Vagina (tissue), 2 donors: ENCODE results near the gene CBX8.

Source experiments
- POLR2AphosphoS5 ChIP-seq, 2 donors: sonication (generic); formaldehyde crosslinking; IDR thresholded peaks; one replicate each; pipeline ENCODE4 v1.9.0; 2017; ENCODE audit warnings: antibody characterized with exemption in 2 of 2, mild to moderate bottlenecking in 2 of 2, low read depth in 1 of 2; ENCODE audit not compliant: insufficient read depth in 1 of 2
- TF ChIP-seq, protein P1 (sequence below), 3 experiments: fragments of 450-650 bp in 2 of 3; fragments of 200-600 bp in 1 of 3; sonication (generic) in 1 of 3; IDR thresholded peaks; one replicate each; pipeline ENCODE4 v1.5.1; 2017 to 2019; ENCODE audit warnings: antibody characterized with exemption in 3 of 3, mild to moderate bottlenecking in 2 of 3, moderate library complexity in 2 of 3

DNA sequence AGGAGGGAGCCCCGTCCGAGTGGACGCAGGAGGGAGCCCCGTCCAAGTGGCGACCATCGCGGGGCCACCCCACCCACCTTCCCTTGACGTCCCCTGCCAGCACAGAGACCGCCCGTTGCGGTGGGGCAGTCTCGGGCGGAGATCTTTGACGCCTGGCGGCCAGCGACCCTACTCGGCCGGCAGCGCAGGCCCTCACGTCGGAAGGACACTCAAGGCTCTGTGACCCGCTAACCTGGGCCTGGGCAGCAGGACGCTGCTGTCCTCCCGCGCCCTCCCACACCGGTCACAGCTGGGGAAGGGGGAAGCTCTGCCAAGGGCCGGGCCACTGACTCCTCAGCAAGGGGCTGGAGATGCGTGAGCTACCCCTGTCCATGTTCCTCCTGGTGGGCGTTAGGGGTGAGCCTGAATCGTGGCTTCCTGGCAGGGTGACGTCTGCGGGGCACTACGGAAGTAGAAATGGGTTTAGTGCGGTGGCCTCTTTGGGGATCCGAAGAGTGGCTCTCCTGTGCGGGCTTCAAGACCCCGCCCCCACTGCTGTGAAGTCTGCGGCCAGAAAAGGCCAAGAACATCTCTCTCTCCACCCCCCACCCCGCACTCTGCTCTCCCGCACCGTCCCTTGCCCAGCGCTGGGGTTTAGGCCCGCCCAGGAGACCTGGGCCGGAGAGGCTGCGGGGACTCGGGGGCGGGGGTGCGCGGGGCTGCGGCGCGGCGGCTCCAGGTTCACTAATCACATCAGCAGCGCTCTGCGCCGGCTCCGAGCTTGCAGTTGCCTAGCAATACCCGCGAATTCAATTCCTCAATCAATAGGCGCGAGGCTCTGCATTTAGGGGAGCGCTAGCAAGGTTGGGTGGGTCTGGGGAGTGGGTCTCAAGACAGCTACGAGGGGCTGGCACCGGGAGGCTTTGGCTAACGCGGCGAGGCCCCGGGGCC lies 5.8 kb downstream of the CBX8 start:
- no peak for TF ChIP-seq POLR2AphosphoS5 (IDR thresholded peaks at IDR 0.05; ENCODE audit: insufficient read depth in 1 of 2, low read depth in 1 of 2)
- TF ChIP-seq, protein P1, sequence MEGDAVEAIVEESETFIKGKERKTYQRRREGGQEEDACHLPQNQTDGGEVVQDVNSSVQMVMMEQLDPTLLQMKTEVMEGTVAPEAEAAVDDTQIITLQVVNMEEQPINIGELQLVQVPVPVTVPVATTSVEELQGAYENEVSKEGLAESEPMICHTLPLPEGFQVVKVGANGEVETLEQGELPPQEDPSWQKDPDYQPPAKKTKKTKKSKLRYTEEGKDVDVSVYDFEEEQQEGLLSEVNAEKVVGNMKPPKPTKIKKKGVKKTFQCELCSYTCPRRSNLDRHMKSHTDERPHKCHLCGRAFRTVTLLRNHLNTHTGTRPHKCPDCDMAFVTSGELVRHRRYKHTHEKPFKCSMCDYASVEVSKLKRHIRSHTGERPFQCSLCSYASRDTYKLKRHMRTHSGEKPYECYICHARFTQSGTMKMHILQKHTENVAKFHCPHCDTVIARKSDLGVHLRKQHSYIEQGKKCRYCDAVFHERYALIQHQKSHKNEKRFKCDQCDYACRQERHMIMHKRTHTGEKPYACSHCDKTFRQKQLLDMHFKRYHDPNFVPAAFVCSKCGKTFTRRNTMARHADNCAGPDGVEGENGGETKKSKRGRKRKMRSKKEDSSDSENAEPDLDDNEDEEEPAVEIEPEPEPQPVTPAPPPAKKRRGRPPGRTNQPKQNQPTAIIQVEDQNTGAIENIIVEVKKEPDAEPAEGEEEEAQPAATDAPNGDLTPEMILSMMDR (IDR thresholded peaks at IDR 0.05) = no peak
